AG04450 (cell line): ENCODE measurements around the gene VARS1. TPM values are rescaled to one million over a fixed set of nuclear protein-coding genes. Genes with fewer than 3 reads are reported as not detected.
"Not testable (repeated sequence)": the region's sequence is repeated elsewhere in the genome, so short reads cannot be mapped to it uniquely, and the experiment has no call there.

Experiments
- CTCF ChIA-PET: fragments of 300-600, 350-600 bp; formaldehyde crosslinking; extraction: SDS; loops from one replicate; lab custom pipeline; 2022; ENCODE audit warnings: antibody characterized with exemption, inconsistent platforms; lab: Charles Lee
- POLR2A ChIA-PET: fragments of 350-600 bp; formaldehyde crosslinking; extraction: SDS; loops from one replicate; lab custom pipeline; 2021; ENCODE audit warnings: antibody characterized with exemption, inconsistent platforms; lab: Yijun Ruan, JAX
- DNase-seq: peaks from one replicate; pipeline ENCODE4 v3.0.0-alpha.2; 2011; ENCODE audit warnings: low read depth, low spot score
- H3K27ac ChIP-seq: one replicate; pipeline ENCODE4 v1.5.1; 2012; ENCODE audit warnings: low read depth, low read length, control low read depth
- H3K27me3 ChIP-seq: one replicate; pipeline ENCODE4 v1.6.0; 2012; ENCODE audit warnings: low read length; ENCODE audit not compliant: control insufficient read depth, insufficient read depth
- H3K4me3 ChIP-seq: 2 replicates; pipeline ENCODE4 v1.5.1; 2011; ENCODE audit warnings: mild to moderate bottlenecking, low read depth, low read length, control low read depth
- H3K9me3 ChIP-seq: 2 replicates; pipeline ENCODE4 v1.5.1; 2012; ENCODE audit warnings: low read length; ENCODE audit not compliant: control insufficient read depth, insufficient read depth
- CTCF ChIP-seq: IDR thresholded peaks from 2 replicates; pipeline ENCODE4 v1.5.1; 2011; ENCODE audit warnings: low read depth, low read length, control low read depth, inconsistent platforms
- polyA plus RNA-seq: library from polyadenylated mRNA; depleted of rRNA; stranded (reverse); fragments of >200 nt; gene quantifications from 2 replicates; pipeline ENCODE4 v1.2.3, GENCODE V29; 2011

VARS1 gene
- polyA plus RNA-seq, 1 experiment: 16.0 TPM

DNA sequence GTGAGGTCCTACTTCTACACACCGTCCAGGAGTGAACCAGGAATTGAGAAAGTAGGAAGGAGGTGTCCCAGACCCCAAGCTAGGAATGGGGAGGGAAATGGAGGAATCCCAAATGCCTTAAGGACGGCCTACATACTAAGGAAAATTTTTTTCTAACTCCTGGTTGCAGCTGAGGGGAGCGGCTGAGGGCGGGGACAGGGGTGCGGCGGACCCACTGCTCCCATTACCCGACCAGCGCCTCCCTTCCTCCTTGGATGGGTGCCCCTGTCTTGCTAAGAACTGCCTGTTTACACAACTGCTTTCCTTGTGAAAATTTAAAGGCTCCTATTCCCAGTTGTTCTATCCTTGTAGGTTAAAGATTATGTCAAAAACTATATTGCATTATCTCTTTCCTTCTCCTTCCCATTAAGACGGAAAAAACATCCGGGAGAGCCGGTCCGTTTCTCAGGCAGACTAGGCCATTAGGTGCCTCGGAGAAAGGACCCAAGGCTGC lies 31.3 kb upstream of the VARS1 start:
- TF ChIP-seq CTCF: no peak
- ChIA-PET POLR2A (interaction anchor here (0.5 to 2.3 kb wide), 37 partner anchors 8 to 281 kb away, joined by 3 to 53 read pairs (median 5); partner anchors contain the start of genes ABHD16A, ATP6V1G2, BAG6 and C6orf47), CTCF (interaction anchor here (1.2 kb wide), 1 partner anchor 57 kb away, joined by 3 read pairs; no protein-coding TSS in a partner anchor)
- no peak for DNase-seq
- Histone ChIP-seq H3K9me3 (no peaks in the 10 kb centered on the region), H3K27me3 (no peaks in the 10 kb centered on the region), H3K27ac (peak overlapping the region; percentile 90), H3K4me3 (peak overlapping the region; percentile 55)

GRCh38 chr6:31825553-31825952 lies 30.0 kb upstream of the VARS1 start:
- POLR2A ChIA-PET: no interaction called here

DNA sequence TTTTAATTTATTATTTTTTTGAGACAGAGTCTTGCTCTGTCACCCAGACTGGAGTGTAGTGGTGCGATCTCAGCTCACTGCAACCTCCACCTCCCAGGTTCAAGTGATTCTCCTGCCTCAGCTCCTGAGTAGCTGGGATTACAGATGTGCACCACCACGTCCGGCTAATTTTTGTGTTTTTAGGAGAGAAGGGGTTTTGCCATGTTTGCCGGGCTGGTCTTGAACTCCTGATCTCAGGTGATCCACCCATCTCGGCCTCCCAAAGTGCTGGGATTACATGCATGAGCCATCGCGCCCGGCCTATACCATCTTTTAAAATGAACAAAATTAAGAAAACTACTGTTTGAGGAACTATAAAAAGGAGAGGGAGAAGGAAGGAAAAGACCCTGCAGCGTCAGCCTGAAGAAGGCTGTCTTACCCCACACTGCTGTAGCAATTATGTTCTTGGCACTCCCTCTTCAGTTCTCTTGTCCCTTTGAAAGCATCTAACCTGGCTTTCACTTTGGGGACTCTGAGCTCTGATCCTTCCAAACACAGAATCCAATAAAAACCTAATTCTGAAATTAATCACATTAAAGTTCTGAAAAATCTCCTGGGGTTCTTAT lies 28.1 kb upstream of the VARS1 start:
- CTCF ChIA-PET: interaction anchor here (0.7 kb wide), 1 partner anchor 32 kb away, joined by 4 read pairs; no protein-coding TSS in a partner anchor
- not testable (repeated sequence) for H3K27ac ChIP-seq, H3K4me3 ChIP-seq, DNase-seq, H3K27me3 ChIP-seq, H3K9me3 ChIP-seq
- POLR2A ChIA-PET: interaction anchor here (1.7 kb wide), 1 partner anchor 17 kb away, joined by 7 read pairs; the partner anchor contains the start of gene LSM2

More at GRCh38 chr6:31825553-31825952, 30.0 kb upstream of the VARS1 start:
- Histone ChIP-seq H3K27ac (no peak overlapping the region), H3K9me3 (no peaks in the 10 kb centered on the region), H3K27me3 (no peaks in the 10 kb centered on the region), H3K4me3 (no peak overlapping the region)
- no peak for DNase-seq
- TF ChIP-seq CTCF: no peak
- CTCF ChIA-PET: interaction anchor here (0.6 kb wide), 1 partner anchor 145 kb away, joined by 3 read pairs; the partner anchor contains the start of gene LY6G5C

DNA sequence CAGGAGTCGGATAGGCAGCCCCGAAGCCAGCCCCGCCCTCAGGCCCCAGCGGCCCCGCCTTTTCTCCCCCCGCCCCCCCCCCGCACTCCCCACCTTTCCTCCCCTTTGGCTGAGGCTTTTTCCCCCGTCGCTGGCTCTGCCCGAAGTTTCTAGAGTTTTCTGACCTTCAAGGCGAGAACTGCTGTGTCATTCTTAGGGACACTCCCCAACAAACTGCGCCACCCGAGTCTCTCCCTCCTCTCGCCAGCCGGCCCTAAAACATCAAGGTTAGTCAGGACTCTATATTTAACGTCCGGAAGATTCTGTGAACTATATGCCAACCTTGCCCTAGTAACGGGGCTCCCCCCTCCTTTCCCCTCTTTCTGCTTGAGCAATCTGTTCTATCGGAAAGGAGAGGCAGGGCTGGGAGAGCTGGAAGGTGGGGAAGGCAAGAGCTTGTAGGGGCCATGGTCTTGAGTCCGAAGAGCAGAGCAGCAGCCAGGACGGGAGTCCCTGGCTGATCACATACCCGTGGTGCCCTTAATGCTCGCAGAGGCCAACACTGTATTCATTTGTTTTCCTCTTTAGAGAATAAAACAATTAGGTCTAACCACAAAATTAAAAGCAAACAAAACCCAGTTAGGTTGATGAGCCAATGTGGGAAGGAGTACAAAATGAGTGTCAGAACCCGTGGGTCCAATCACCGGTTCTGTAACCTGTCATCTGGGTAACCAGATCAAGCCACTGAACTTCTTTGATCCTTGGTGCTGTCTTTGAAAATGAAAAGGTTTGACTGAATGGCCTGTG lies 26.7 kb upstream of the VARS1 start:
- TF ChIP-seq CTCF: no peak
- DNase-seq: no peak
- ChIA-PET POLR2A (interaction anchor here (1.3 to 1.7 kb wide), 3 partner anchors 16 to 55 kb away, joined by 3 to 7 read pairs (median 7); partner anchors contain the start of genes LSM2 and VARS1), CTCF (interaction anchor here (0.5 kb wide), 1 partner anchor 87 kb away, joined by 5 read pairs; no protein-coding TSS in a partner anchor)
- H3K27me3 ChIP-seq: no peaks in the 10 kb centered on the region
- H3K9me3 ChIP-seq: no peaks in the 10 kb centered on the region; the same call in 1 of the 2 replicates
- peak overlapping the region; percentile 91 for H3K27ac ChIP-seq
- peak overlapping the region; percentile 67 for H3K4me3 ChIP-seq

DNA sequence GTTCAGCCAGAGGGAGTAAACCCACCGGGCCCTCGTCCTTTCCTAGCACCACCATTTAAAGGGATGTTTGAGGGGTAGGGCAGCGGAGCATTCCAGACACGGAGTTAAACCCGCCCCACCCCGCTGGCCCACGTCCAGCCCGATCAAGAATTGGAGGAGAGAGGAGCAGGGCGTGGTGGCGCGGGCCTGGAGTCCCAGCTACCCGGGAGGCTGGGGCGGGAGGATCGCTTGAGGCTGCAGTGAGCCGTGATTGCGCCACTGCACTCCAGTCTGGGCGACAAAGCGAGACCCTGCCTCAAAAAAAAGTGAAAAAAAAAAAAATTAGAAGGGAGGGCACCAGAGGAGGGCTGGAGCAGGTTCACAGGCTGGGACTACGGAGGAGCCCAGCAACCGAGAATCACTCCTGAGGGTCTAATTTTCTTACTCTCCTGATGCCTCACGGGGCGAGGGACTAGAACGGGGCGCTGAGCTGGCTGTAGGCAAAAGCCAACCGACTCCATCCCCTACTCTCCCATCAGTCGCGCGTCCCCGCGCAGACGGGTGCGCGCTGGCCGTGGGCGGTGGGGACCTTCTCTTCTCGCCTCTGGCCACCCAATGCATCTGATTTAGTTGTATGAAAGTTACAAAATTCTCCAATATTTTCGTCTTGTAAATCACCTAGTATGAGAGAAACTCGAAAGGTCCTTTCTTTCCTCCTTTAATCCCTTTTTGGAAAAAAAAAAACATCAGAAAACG lies 25.9 kb upstream of the VARS1 start:
- ChIA-PET POLR2A (interaction anchor here (0.9 to 1.7 kb wide), 3 partner anchors 15 to 55 kb away, joined by 3 to 7 read pairs (median 6); partner anchors contain the start of genes LSM2 and VARS1), CTCF (interaction anchor here (0.8 kb wide), 1 partner anchor 8 kb away, joined by 6 read pairs; no protein-coding TSS in a partner anchor)
- H3K9me3 ChIP-seq: no peaks in the 10 kb centered on the region; the same call in 1 of the 2 replicates
- peak overlapping the region; percentile 67 for H3K4me3 ChIP-seq
- H3K27ac ChIP-seq: peak overlapping the region; percentile 91
- TF ChIP-seq CTCF: no peak
- no peak for DNase-seq
- H3K27me3 ChIP-seq: no peaks in the 10 kb centered on the region

GRCh38 chr6:31820399-31820798 lies 24.8 kb upstream of the VARS1 start:
- H3K27ac ChIP-seq, POLR2A ChIA-PET, DNase-seq, H3K27me3 ChIP-seq, H3K9me3 ChIP-seq, H3K4me3 ChIP-seq: not testable (repeated sequence)
- CTCF ChIA-PET: interaction anchor here (0.6 to 0.8 kb wide), 2 partner anchors 9 kb away, joined by 6 to 7 read pairs; no protein-coding TSS in a partner anchor
